ENCODE data around the gene PTPN6.

DNA sequence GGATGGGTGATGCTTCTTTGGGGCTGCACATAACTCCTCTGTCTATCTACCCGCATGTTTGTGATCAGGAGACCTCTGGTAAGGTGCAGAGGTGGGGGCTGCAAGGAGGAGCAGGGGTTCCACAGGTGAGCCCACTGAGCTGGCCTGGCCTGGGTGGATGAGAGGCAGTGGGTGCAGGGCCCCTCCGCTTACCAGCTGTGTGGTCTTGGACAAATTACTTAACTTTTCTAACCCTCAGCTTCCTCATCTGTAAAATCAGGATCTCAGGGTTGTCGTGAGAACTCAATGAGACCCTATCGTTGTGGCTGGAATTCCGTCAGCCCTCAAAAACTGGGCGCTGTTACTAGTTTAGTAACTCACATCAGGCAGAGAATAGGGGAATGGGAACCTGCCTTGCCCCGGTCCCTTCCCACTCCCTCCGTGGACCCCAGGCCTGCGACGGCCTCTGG, 7.5 kb downstream of the PTPN6 start:
- TF ChIP-seq CTCF (conservative IDR thresholded peaks at IDR 0.05 in 1 of 2, IDR thresholded peaks at IDR 0.05 in 1 of 2; ENCODE audit: low read depth in 1 of 2, low read length in 2 of 2) = no peak
- no peak for TF ChIP-seq EZH2 (IDR thresholded peaks at IDR 0.05; ENCODE audit: low read length, missing control alignments)

Measured in fibroblast of lung (primary cell).